Left lung (tissue), 10 donors: ENCODE data around the gene CELF5. TPM values are rescaled to one million over a fixed set of nuclear protein-coding genes. Genes with fewer than 3 reads are reported as not detected.

Source experiments
- ATAC-seq: fragments of 200-7000 bp; cut with Tn5 transposase; one replicate; pipeline ENCODE4 v1.9.1; 2020; ENCODE audit warnings: moderate library complexity
- DNase-seq, 4 donors: peaks; one replicate each; pipeline ENCODE4 v3.0.0-alpha.2; 2013 to 2020
- H3K27ac ChIP-seq, 2 donors: fragments of 200-600 bp; sonication (generic) in 1 of 2; one replicate each; pipeline versions ENCODE4 v1.5.0 to v1.8.0; 2020 to 2021
- H3K27me3 ChIP-seq, 2 donors: fragments of 200-600 bp; sonication (generic) in 1 of 2; one replicate each; pipeline versions ENCODE4 v1.5.0 to v1.8.0; 2020 to 2021
- H3K36me3 ChIP-seq, 2 donors: fragments of 200-600 bp; sonication (generic) in 1 of 2; one replicate each; pipeline versions ENCODE4 v1.5.0 to v1.8.0; 2020 to 2021
- H3K4me1 ChIP-seq, 2 donors: fragments of 200-600 bp; one replicate each; pipeline ENCODE4 v1.8.0; 2021
- H3K4me3 ChIP-seq, 2 donors: fragments of 200-600 bp; sonication (generic) in 1 of 2; one replicate each; pipeline versions ENCODE4 v1.5.0 to v1.8.0; 2020 to 2021; ENCODE audit warnings: mild to moderate bottlenecking in 1 of 2
- H3K9me3 ChIP-seq, 2 donors: fragments of 200-600 bp; sonication (generic) in 1 of 2; one replicate each; pipeline versions ENCODE4 v1.5.0 to v1.8.0; 2020 to 2021
- intact Hi-C, 2 donors: fragments of 100-400 bp; cut with DNase I; formaldehyde crosslinking; loops; one replicate each; pipeline versions ENCODE4 v1.11.2 to v1.14.2; 2022
- polyA plus RNA-seq, 6 donors: library from polyadenylated mRNA; unstranded; fragments of 120-200 nt; gene quantifications; one replicate each; pipeline ENCODE4 v1.2.1, GENCODE V29; 2013; ENCODE audit not compliant: insufficient read length in 6 of 6
- total RNA-seq, 2 donors: library from RNA; stranded (reverse); fragmentation: NEBNext Ultra II Directional; extraction: Animal tissue kit (Norgen Biotek cat#: 25700); gene quantifications; one replicate each; pipeline ENCODE4 v1.2.1, GENCODE V29; 2021
- TF ChIP-seq, protein P1 (sequence below), 2 donors: fragments of 200-600 bp; sonication (generic) in 1 of 2; IDR thresholded peaks; one replicate each; pipeline versions ENCODE4 v1.5.0 to v1.8.0; 2021; ENCODE audit warnings: antibody characterized with exemption in 2 of 2
- donor health status: DM: no; HTN: yes; CAD: no.
- donor health status: DM: no; HTN: no; CAD: no.

CELF5 gene
- total and polyA plus RNA-seq, 8 donors, result 0.38 to 3.9 (median 2.2) TPM; not detected in 1

DNA sequence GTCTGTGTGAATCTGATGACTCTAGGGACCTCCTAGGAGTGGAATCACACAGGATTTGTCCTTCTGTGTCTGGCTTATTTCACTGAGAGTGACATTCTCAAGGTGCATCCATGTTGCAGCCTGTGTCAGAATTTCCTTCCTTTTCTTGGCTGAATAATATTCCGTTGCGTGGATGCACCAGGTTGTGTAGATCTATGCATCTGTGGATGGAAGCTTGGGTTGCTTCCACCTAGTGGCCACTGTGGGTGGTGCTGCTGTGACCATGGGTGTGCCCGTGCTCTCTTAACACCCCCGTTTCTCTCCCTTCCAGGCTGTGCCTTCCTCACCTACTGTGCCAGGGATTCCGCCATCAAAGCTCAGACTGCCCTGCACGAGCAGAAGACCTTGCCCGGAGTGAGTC is 26.2 kb downstream of the CELF5 start:
- Histone ChIP-seq H3K9me3 (peaks cover 0 to 10% of the 10 kb centered on the region in 2 donors), H3K36me3 (no peaks in the 10 kb centered on the region), H3K27me3 (peaks cover 0 to 30% of the 10 kb centered on the region in 2 donors), H3K4me1 (no peaks in the 10 kb centered on the region), H3K27ac (no peak overlapping the region), H3K4me3 (no peak overlapping the region)
- DNase-seq, result no peak
- intact Hi-C loops, result no loop called here
- peak; percentile 56 for ATAC-seq
- TF ChIP-seq, protein P1, sequence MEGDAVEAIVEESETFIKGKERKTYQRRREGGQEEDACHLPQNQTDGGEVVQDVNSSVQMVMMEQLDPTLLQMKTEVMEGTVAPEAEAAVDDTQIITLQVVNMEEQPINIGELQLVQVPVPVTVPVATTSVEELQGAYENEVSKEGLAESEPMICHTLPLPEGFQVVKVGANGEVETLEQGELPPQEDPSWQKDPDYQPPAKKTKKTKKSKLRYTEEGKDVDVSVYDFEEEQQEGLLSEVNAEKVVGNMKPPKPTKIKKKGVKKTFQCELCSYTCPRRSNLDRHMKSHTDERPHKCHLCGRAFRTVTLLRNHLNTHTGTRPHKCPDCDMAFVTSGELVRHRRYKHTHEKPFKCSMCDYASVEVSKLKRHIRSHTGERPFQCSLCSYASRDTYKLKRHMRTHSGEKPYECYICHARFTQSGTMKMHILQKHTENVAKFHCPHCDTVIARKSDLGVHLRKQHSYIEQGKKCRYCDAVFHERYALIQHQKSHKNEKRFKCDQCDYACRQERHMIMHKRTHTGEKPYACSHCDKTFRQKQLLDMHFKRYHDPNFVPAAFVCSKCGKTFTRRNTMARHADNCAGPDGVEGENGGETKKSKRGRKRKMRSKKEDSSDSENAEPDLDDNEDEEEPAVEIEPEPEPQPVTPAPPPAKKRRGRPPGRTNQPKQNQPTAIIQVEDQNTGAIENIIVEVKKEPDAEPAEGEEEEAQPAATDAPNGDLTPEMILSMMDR (IDR thresholded peaks at IDR 0.05), result peak; percentile 49 to 50

DNA sequence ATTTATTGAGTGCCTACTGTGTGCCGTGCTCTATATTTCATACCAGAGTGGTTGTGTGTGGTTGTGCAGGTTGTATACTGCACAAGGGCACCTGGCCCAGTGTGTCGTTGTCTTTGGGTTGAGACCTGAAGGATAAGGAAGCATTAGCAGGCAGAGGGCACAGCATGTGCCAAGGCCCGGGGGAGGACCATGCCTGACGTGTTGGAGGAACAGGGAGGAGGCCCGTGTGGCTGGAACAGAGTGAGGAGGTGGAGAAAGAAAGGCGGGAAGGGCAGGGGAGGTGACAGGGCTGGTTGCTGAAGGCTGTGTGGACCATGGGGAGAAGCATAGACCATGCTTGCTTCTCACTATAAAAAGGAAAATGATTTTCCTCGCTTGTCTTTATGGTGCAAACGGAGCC is 26.8 kb downstream of the CELF5 start:
- Histone ChIP-seq H3K36me3 (no peaks in the 10 kb centered on the region), H3K27ac (no peak overlapping the region), H3K27me3 (peaks cover 0 to 30% of the 10 kb centered on the region in 2 donors), H3K4me3 (no peak overlapping the region), H3K4me1 (no peaks in the 10 kb centered on the region), H3K9me3 (peaks cover 0 to 10% of the 10 kb centered on the region in 2 donors)
- ATAC-seq, result no peak
- no peak for DNase-seq
- TF ChIP-seq, protein P1 (IDR thresholded peaks at IDR 0.05), result no peak
- intact Hi-C loops, result no loop called here

DNA sequence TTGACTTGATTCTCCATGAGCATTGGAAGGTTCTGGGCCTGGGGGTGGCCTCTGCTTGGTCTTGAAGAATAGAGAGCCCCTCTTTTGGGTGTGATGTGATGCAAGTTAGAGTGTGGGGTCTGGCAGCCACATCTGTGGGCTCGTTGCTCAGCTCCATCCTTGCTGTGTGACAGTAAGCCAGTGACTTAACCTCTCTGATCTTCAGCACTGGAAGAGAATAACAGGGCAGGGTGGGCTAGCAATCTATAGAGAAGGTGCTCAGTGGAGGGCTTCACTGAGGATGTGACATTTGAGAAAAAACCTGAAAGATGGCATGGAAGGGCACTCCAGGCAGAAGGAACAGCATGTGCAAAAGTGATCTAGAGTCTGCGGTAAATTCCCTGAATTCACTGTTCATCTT is 28.2 kb downstream of the CELF5 start:
- Histone ChIP-seq H3K27me3 (peaks cover 0 to 30% of the 10 kb centered on the region in 2 donors), H3K27ac (no peak overlapping the region), H3K4me1 (no peaks in the 10 kb centered on the region), H3K36me3 (no peaks in the 10 kb centered on the region), H3K9me3 (peaks cover 0 to 10% of the 10 kb centered on the region in 2 donors), H3K4me3 (no peak overlapping the region)
- DNase-seq (no peak), ATAC-seq (no peak)
- intact Hi-C loops, result no loop called here
- TF ChIP-seq, protein P1 (IDR thresholded peaks at IDR 0.05), result no peak

DNA sequence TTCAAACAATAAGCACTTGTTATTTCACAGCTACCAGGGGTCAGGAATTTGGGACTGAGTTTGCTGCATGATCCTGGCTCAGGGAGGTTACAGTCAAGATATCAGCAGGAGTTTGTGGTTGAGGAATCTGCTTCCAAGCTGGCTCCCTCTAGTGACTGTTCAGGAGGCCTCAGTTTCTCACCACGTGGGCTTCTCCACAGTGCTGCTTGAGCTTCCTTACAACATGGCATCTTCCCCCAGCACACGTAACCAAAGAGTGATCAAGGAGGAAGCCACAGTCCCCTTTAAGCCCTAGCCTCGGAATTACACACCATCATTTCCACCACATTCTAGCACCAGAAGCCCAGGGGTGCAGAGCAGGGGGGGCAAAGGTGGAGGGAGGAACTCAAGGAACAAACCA is 28.8 kb downstream of the CELF5 start:
- no peaks in the 10 kb centered on the region for H3K4me1 ChIP-seq
- no peaks in the 10 kb centered on the region for H3K36me3 ChIP-seq
- TF ChIP-seq, protein P1 (IDR thresholded peaks at IDR 0.05), result no peak
- no peak overlapping the region for H3K4me3 ChIP-seq
- DNase-seq, result no peak
- peaks cover 0 to 30% of the 10 kb centered on the region in 2 donors for H3K27me3 ChIP-seq
- no peak for ATAC-seq
- intact Hi-C loops, result no loop called here
- peaks cover 0 to 10% of the 10 kb centered on the region in 2 donors for H3K9me3 ChIP-seq
- H3K27ac ChIP-seq, result no peak overlapping the region

DNA sequence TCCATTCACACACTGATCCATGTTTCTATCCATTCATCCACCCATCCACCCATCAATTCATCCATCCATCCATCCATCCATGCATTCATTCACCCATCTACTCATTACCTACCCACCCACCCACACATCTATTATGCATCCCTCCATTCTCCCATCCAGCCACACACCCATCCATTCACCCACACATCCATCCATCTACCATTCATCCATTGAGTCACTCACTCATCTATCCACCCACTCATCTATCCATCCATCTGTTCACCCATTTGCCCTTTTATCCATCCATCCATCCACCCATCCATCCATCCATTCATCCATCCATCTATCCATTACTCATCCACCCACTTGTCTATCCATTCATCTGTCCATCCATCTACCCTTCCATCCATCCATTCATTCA is 30.1 kb downstream of the CELF5 start:
- H3K4me1 ChIP-seq, result no peaks in the 10 kb centered on the region
- H3K27me3 ChIP-seq, result peaks cover 0 to 32% of the 10 kb centered on the region in 2 donors
- H3K36me3 ChIP-seq, result no peaks in the 10 kb centered on the region
- H3K9me3 ChIP-seq, result peaks cover 0 to 10% of the 10 kb centered on the region in 2 donors
- H3K27ac ChIP-seq, result no peak overlapping the region
- ATAC-seq (no peak), DNase-seq (no peak)
- intact Hi-C loops, result no loop called here
- TF ChIP-seq, protein P1 (IDR thresholded peaks at IDR 0.05), result no peak
- no peak overlapping the region for H3K4me3 ChIP-seq
